ENCODE measurements around the gene DDT. TPM values are rescaled to one million over a fixed set of nuclear protein-coding genes. Genes with fewer than 3 reads are reported as not detected.
"Not testable (repeated sequence)": the region's sequence is repeated elsewhere in the genome, so short reads cannot be mapped to it uniquely, and the experiment has no call there.

DDT gene
- total RNA-seq, 1 donor from 2014 or later = 85.3 TPM

GRCh38 chr22:23969071-23969470, 5.2 kb downstream of the DDT start:
- H3K9me3 Mint-ChIP-seq = no peaks in the 10 kb centered on the region
- no peak for TF ChIP-seq CTCF (IDR thresholded peaks at IDR 0.05; ENCODE audit: unreplicated experiment)
- H3K36me3 Mint-ChIP-seq = peaks cover 12% of the 10 kb centered on the region
- DNase-seq (ENCODE audit: low spot score in 2 of 2, unreplicated experiment in 2 of 2) = peak in 1 of 2 experiments; percentile 16
- H3K27ac Mint-ChIP-seq = no peak overlapping the region
- no peaks in the 10 kb centered on the region for H3K27me3 Mint-ChIP-seq (ENCODE audit: low read depth)
- no peaks in the 10 kb centered on the region for H3K4me1 Mint-ChIP-seq
- no peak overlapping the region for H3K4me3 Mint-ChIP-seq

GRCh38 chr22:23966568-23966967, 7.7 kb downstream of the DDT start, which contains the start of gene DDTL:
TSS of gene DDTL (plus strand) at chr22:23966888. CDS start at chr22:23966915, 27 bp downstream.
- H3K4me3 Mint-ChIP-seq; DNase-seq (ENCODE audit: low spot score in 2 of 2, unreplicated experiment in 2 of 2); H3K4me1 Mint-ChIP-seq; H3K9me3 Mint-ChIP-seq; H3K36me3 Mint-ChIP-seq; H3K27me3 Mint-ChIP-seq (ENCODE audit: low read depth); H3K27ac Mint-ChIP-seq: not testable (repeated sequence)

DNA sequence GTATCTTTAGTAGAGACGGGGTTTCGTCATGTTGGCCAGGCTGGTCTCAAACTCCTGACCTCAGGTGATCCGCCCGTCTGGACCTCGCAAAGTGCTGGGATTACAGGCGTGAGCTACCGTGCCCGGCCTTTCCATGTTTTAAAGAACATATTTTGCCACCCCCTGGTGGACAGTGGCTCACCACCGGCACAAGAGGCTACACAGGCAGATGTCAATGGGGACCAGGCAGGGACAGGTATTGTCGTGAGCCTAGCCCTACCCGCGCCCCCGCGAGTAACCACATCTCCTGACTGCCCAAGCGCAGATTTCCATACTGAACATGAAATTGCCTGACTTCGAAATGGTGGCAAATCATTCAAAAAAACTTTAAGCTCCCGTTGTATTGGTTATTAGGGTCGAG, 8.1 kb downstream of the DDT start:
- H3K36me3 Mint-ChIP-seq; H3K27me3 Mint-ChIP-seq (ENCODE audit: low read depth); H3K4me1 Mint-ChIP-seq; DNase-seq (ENCODE audit: low spot score in 2 of 2, unreplicated experiment in 2 of 2); H3K9me3 Mint-ChIP-seq; H3K27ac Mint-ChIP-seq; H3K4me3 Mint-ChIP-seq: not testable (repeated sequence)

DNA sequence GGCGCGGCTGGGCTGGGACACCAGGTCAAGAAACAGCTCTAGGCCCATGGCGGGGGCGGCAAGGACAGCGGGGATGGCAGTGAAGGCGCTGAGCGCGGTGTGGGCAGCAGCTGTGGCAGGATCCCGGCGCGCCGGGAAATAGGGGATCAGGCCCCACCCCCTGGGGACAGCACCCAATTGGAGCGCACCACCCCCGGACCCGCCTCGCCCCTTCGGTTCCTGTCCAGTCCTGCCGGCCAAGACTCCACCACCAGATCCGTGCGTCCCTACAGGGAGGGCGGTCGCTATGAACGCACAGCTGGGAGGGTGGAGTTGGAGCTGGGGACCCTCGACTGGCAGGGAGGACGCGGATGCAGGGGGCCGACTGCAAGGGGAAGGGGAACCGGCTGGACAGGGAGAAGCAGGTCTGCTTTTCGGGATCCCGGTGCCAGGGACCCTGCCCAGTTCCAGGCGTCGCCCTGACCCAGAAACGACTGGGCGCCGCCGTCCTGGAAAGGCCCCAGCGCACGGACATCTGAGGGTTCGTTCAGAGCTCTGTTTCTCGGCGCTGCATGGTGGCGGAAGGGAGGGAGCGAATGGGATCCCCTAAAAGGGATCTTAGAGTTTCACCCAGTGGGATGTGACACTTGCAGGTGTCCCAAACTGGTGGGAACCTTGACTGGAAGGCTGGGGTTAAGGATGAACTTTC, 13.0 kb downstream of the DDT start, which contains the start of gene GSTT2B:
Gene GSTT2B (minus strand): TSS at position 112 of the 688 bp plus-strand sequence. CDS start 64 bp downstream, at position 48.
- H3K27ac Mint-ChIP-seq; H3K9me3 Mint-ChIP-seq; H3K4me1 Mint-ChIP-seq; H3K4me3 Mint-ChIP-seq; H3K36me3 Mint-ChIP-seq; H3K27me3 Mint-ChIP-seq (ENCODE audit: low read depth); DNase-seq (ENCODE audit: low spot score in 2 of 2, unreplicated experiment in 2 of 2): not testable (repeated sequence)

DNA sequence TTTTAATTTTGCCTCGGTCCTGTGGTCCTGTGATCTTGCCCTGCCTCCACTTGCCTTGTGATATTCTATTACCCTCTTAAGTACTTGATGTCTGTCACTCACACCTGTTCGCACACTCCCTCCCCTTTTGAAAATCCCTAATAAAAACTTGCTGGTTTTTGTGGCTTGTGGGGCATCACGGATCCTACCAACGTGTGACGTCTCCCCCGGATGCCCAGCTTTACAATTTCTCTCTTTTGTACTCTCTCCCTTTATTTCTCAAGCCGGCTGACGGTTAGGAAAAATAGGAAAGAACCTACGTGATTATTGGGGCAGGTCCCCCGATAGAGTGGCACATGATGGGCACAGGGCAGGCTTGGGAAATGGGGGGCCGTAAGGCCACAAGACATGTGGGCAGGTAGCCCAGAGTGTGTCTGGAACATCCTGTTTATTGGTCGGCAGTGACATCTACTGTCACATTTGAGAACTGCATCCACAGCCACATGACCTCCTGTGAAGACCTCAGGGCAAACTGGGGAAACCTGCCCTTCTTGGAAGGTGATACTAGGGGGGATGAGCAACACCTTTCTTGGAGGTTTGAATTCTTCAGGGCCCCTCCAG, 17.8 kb downstream of the DDT start:
- H3K4me3 Mint-ChIP-seq = peak overlapping the region; percentile 25
- peak; percentile 74 for TF ChIP-seq CTCF (IDR thresholded peaks at IDR 0.05; ENCODE audit: unreplicated experiment)
- not testable (repeated sequence) for H3K9me3 Mint-ChIP-seq; H3K27me3 Mint-ChIP-seq (ENCODE audit: low read depth); H3K27ac Mint-ChIP-seq; H3K36me3 Mint-ChIP-seq; H3K4me1 Mint-ChIP-seq
- peak in 1 of 2 experiments; percentile 81 for DNase-seq (ENCODE audit: low spot score in 2 of 2, unreplicated experiment in 2 of 2)

DNA sequence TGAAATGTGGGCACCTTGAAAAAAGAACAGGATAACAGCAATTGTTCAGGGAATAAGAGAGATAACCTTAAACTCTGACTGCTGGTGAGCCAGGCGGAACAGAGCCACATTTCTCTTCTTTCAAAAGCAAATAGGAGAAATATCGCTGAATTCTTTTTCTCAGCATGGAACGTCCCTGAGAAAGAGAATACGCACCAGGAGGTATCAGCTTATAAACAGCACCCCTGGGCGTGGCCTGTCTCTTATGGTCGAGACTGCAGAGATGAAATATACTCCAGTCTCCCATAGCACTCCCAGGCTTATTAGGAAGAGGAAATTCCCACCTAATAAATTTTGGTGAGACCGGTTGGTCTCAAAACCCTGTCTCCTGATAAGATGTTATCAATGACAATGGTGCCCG, 18.4 kb downstream of the DDT start:
- not testable (repeated sequence) for H3K4me1 Mint-ChIP-seq; H3K27me3 Mint-ChIP-seq (ENCODE audit: low read depth); H3K9me3 Mint-ChIP-seq; H3K4me3 Mint-ChIP-seq; H3K36me3 Mint-ChIP-seq; H3K27ac Mint-ChIP-seq; DNase-seq (ENCODE audit: low spot score in 2 of 2, unreplicated experiment in 2 of 2)

DNA sequence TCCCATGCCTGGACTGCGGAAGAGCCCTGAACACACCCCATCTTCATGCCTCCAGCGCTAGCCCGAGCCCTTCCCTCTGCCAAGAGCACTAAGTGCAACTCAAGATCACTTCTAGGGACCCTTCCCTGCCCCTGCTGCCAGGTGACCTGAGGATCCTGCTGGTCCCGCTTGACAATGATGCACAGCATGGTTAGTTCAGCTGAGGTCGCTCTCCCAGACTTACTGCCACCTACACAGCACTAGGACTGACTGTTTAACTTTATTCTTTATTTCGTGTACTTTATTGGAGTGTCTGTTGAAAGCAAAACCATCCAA, 19.3 kb downstream of the DDT start:
- H3K36me3 Mint-ChIP-seq; DNase-seq (ENCODE audit: low spot score in 2 of 2, unreplicated experiment in 2 of 2); H3K4me1 Mint-ChIP-seq; H3K27me3 Mint-ChIP-seq (ENCODE audit: low read depth); H3K9me3 Mint-ChIP-seq; H3K4me3 Mint-ChIP-seq; H3K27ac Mint-ChIP-seq: not testable (repeated sequence)

- H3K4me1 Mint-ChIP-seq; H3K9me3 Mint-ChIP-seq; H3K27ac Mint-ChIP-seq; DNase-seq (ENCODE audit: low spot score in 2 of 2, unreplicated experiment in 2 of 2); H3K27me3 Mint-ChIP-seq (ENCODE audit: low read depth); H3K36me3 Mint-ChIP-seq; H3K4me3 Mint-ChIP-seq: not testable (repeated sequence)
Observed at GRCh38 chr22:23954193-23954990, 19.8 kb downstream of the DDT start.

DNA sequence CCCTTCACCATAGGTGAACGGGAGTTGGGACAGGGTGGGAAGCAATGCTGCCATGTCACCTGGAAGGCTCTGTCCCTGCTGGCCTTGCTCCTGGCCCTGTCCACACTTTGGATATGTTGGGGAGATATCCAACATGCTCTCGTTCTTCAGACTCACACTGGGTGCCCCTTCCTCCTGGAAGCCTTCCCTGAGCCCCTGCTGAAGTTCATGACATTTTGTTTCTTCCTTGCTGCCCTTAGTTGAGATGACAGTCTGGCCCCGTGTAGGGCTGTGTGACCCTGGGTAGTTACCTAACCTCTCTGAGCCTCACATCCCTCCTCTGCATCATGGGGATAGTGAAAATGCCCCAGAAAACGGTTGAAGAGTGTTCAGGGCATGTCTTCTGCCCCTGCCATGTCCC, 20.8 kb downstream of the DDT start:
- not testable (repeated sequence) for H3K36me3 Mint-ChIP-seq; H3K4me1 Mint-ChIP-seq; H3K27me3 Mint-ChIP-seq (ENCODE audit: low read depth); H3K27ac Mint-ChIP-seq; H3K9me3 Mint-ChIP-seq; DNase-seq (ENCODE audit: low spot score in 2 of 2, unreplicated experiment in 2 of 2); H3K4me3 Mint-ChIP-seq

GRCh38 chr22:23952794-23953405, 21.3 kb downstream of the DDT start:
- not testable (repeated sequence) for H3K27ac Mint-ChIP-seq; H3K4me3 Mint-ChIP-seq; DNase-seq (ENCODE audit: low spot score in 2 of 2, unreplicated experiment in 2 of 2)

DNA sequence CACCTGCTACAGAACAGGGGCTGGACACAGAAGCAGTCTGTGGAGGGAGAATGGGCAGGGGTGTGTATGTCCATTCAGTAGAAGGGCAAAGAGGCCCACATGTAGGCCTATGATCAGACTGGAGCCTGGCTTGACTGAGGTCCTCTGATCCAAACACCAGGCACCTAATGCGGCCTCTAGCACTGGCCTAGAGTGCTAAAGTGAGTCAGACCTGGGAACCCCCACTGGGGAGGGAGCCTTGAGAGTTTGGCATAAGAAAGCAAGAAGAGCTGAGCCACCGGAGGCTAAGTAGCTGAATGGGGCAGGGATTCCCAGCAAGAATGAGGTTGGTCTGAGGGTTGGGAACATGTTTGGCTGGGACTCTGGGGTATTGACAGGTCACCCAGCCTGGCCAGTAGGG, 22.9 kb downstream of the DDT start:
- H3K36me3 Mint-ChIP-seq; H3K27me3 Mint-ChIP-seq (ENCODE audit: low read depth); DNase-seq (ENCODE audit: low spot score in 2 of 2, unreplicated experiment in 2 of 2); H3K27ac Mint-ChIP-seq; H3K4me3 Mint-ChIP-seq; H3K9me3 Mint-ChIP-seq; H3K4me1 Mint-ChIP-seq: not testable (repeated sequence)

More at GRCh38 chr22:23952794-23953405, 21.3 kb downstream of the DDT start:
- not testable (repeated sequence) for H3K9me3 Mint-ChIP-seq; H3K36me3 Mint-ChIP-seq; H3K4me1 Mint-ChIP-seq; H3K27me3 Mint-ChIP-seq (ENCODE audit: low read depth)

All from mesothelial cell of epicardium (in vitro differentiated cells).